DND-41 (cell line): Measurements from ENCODE around the gene ST14.

ENCODE experiments used
- ATAC-seq: fragments of 200-7000 bp; cut with Tn5 transposase; 3 replicates; pipeline ENCODE4 v1.9.1; 2021; ENCODE audit warnings: low read depth; ENCODE audit not compliant: insufficient read depth
- DNase-seq: peaks from one replicate; pipeline ENCODE4 v3.0.0-alpha.2; 2020
- H2AFZ ChIP-seq: 2 replicates; pipeline ENCODE4 v1.6.0; 2012; ENCODE audit warnings: low read depth, low read length
- H3K27ac ChIP-seq: 2 replicates; pipeline ENCODE4 v1.5.1; 2012; ENCODE audit warnings: low read length, inconsistent platforms
- H3K27me3 ChIP-seq: fragments of 200-600 bp; sonication (generic); 2 replicates; pipeline ENCODE4 v1.6.0; 2012; ENCODE audit warnings: low read length, mild to moderate bottlenecking, inconsistent platforms; ENCODE audit not compliant: insufficient read depth, poor library complexity
- H3K36me3 ChIP-seq: 2 replicates; pipeline ENCODE4 v1.5.1; 2012; ENCODE audit warnings: low read length, inconsistent platforms; ENCODE audit not compliant: insufficient read depth
- H3K4me1 ChIP-seq: 2 replicates; pipeline ENCODE4 v1.5.1; 2012; ENCODE audit warnings: mild to moderate bottlenecking, low read length; ENCODE audit not compliant: insufficient read depth
- H3K4me2 ChIP-seq: 2 replicates; pipeline ENCODE4 v1.6.0; 2012; ENCODE audit warnings: mild to moderate bottlenecking, moderate library complexity, low read length, inconsistent platforms; ENCODE audit not compliant: insufficient read depth
- H3K4me3 ChIP-seq, 2 experiments: fragments of 200-600 bp in 1 of 2; shearing (Covaris generic) in 1 of 2; 2 replicates each; pipeline ENCODE4 v1.5.1; 2012 to 2016; ENCODE audit warnings: inconsistent platforms in 2 of 2, low read length in 2 of 2, mild to moderate bottlenecking in 2 of 2, low read depth in 1 of 2, moderate library complexity in 1 of 2
- H3K79me2 ChIP-seq: 2 replicates; pipeline ENCODE4 v1.6.0; 2012; ENCODE audit warnings: low read length, inconsistent platforms; ENCODE audit not compliant: insufficient read depth
- H3K9ac ChIP-seq: 2 replicates; pipeline ENCODE4 v1.6.0; 2012; ENCODE audit warnings: low read depth, mild to moderate bottlenecking, inconsistent platforms, low read length, moderate library complexity
- H3K9me3 ChIP-seq: 2 replicates; pipeline ENCODE4 v1.5.1; 2012; ENCODE audit warnings: low read length, moderate library complexity, mild to moderate bottlenecking, inconsistent platforms; ENCODE audit not compliant: insufficient read depth, severe bottlenecking
- H4K20me1 ChIP-seq: 2 replicates; pipeline ENCODE4 v1.6.0; 2012; ENCODE audit warnings: low read length; ENCODE audit not compliant: insufficient read depth
- CTCF ChIP-seq: IDR thresholded peaks from 2 replicates; pipeline ENCODE4 v1.5.1; 2012; ENCODE audit warnings: borderline replicate concordance, low read length, moderate library complexity, mild to moderate bottlenecking; ENCODE audit not compliant: poor library complexity, severe bottlenecking; ENCODE audit errors: extremely low read depth
- EZH2 ChIP-seq: IDR thresholded peaks from 3 replicates; pipeline ENCODE4 v1.6.1; 2012; ENCODE audit warnings: borderline replicate concordance, low read depth, mild to moderate bottlenecking, moderate library complexity, low read length, inconsistent platforms; ENCODE audit not compliant: severe bottlenecking

The ST14 gene

DNA sequence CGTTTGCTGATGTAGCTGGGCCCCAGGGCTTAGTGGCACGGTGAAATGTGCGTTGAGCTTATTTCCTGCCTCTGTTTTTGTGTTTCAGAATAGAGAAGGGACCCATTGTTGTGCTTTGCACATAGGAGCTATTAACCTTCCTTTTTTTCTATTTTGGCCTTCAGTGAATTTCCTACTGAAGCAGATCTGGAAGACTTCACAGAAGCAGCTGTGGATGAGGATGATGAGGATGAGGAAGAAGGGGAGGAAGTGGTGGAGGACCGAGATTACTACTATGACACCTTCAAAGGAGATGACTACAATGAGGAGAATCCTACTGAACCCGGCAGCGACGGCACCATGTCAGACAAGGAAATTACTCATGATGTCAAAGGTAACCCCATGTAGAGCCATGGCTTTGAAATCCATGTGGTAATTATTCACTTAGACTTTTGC lies 37.4 kb upstream of the ST14 start:
- TF ChIP-seq CTCF (no peak), EZH2 (no peak)
- Histone ChIP-seq H3K4me3 (no peak overlapping the region), H3K27me3 (no peaks in the 10 kb centered on the region), H4K20me1 (no peaks in the 10 kb centered on the region), H3K9me3 (no peaks in the 10 kb centered on the region), H3K36me3 (peaks cover 48% of the 10 kb centered on the region), H3K9ac (no peak overlapping the region), H3K79me2 (no peaks in the 10 kb centered on the region), H3K27ac (no peak overlapping the region), H2AFZ (no peak overlapping the region), H3K4me1 (peaks cover 23% of the 10 kb centered on the region), H3K4me2 (no peak overlapping the region)
- DNase-seq (no peak), ATAC-seq (no peak)

GRCh38 chr11:130123414-130124040 lies 36.1 kb upstream of the ST14 start:
- peaks cover 9% of the 10 kb centered on the region for H3K4me1 ChIP-seq
- no peaks in the 10 kb centered on the region for H3K27me3 ChIP-seq
- no peaks in the 10 kb centered on the region for H3K79me2 ChIP-seq
- no peak overlapping the region for H3K4me3 ChIP-seq
- no peak overlapping the region for H2AFZ ChIP-seq
- no peak for ATAC-seq
- H3K9ac ChIP-seq = no peak overlapping the region
- TF ChIP-seq EZH2 = no peak
- no peak for TF ChIP-seq CTCF
- no peaks in the 10 kb centered on the region for H3K9me3 ChIP-seq
- no peak for DNase-seq
- H3K4me2 ChIP-seq = no peak overlapping the region
- peaks cover 60% of the 10 kb centered on the region for H3K36me3 ChIP-seq
- no peak overlapping the region for H3K27ac ChIP-seq
- H4K20me1 ChIP-seq = no peaks in the 10 kb centered on the region

DNA sequence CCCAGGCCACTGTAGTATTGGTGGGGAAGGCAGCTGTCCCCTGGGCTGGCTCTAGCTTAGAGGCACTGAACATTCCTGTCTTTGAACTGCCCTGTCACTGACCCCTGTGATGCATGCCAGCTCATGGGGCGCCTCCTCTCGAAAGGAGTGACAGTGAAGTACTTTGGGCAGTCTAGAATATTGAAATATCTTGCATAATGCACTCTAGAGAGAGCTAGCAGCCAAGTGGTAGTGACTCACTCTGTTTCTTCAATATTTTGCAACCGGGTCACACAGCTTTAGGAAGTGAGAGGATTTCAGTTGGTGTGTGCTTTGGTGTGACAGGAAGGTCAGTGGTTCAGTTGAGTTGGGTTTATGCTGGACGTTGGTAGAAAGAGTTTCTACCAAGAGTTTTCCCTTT lies 35.5 kb upstream of the ST14 start:
- Histone ChIP-seq H3K27ac (no peak overlapping the region), H3K4me1 (peaks cover 3% of the 10 kb centered on the region), H3K4me2 (no peak overlapping the region), H4K20me1 (no peaks in the 10 kb centered on the region), H3K27me3 (no peaks in the 10 kb centered on the region), H3K36me3 (peaks cover 65% of the 10 kb centered on the region), H3K9ac (no peak overlapping the region), H2AFZ (no peak overlapping the region), H3K4me3 (no peak overlapping the region), H3K9me3 (no peaks in the 10 kb centered on the region), H3K79me2 (no peaks in the 10 kb centered on the region)
- no peak for DNase-seq
- no peak for ATAC-seq
- TF ChIP-seq EZH2 (no peak), CTCF (no peak)

- Histone ChIP-seq H3K4me1 (no peaks in the 10 kb centered on the region), H3K27ac (no peak overlapping the region), H2AFZ (no peak overlapping the region), H3K4me3 (no peak overlapping the region), H4K20me1 (no peaks in the 10 kb centered on the region), H3K36me3 (peaks cover 73% of the 10 kb centered on the region), H3K9ac (no peak overlapping the region), H3K27me3 (no peaks in the 10 kb centered on the region), H3K9me3 (no peaks in the 10 kb centered on the region), H3K79me2 (no peaks in the 10 kb centered on the region), H3K4me2 (no peak overlapping the region)
- DNase-seq (no peak), ATAC-seq (no peak)
- no peak for TF ChIP-seq CTCF
- TF ChIP-seq EZH2 = no peak
Measured at GRCh38 chr11:130125638-130126037, 33.9 kb upstream of the ST14 start.
